ENCODE results near the gene PRR16. TPM values are rescaled to one million over a fixed set of nuclear protein-coding genes. Genes with fewer than 3 reads are reported as not detected.

Gene PRR16
- total RNA-seq, 4 donors from 2014 or later: 8.3 to 12.1 (median 10.5) TPM

DNA sequence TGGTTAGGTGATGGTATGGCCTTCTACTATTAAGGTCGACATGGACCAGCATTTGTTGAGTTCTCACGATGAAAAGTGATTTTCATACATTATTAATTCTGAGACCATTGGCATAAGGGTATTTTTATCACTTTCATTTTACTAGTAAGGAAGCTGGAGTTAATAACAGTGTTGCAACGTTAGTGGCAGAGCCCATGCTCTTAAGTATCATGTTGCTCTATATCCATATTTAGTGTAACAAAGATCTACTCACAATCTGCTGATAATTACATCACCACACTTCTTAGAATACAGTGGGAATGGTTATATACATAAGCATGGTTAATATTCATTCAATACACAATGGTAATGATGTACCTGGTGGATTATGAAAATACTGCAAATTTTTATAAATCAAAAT, 81.9 kb downstream of the PRR16 start:
- TF ChIP-seq, protein P1, sequence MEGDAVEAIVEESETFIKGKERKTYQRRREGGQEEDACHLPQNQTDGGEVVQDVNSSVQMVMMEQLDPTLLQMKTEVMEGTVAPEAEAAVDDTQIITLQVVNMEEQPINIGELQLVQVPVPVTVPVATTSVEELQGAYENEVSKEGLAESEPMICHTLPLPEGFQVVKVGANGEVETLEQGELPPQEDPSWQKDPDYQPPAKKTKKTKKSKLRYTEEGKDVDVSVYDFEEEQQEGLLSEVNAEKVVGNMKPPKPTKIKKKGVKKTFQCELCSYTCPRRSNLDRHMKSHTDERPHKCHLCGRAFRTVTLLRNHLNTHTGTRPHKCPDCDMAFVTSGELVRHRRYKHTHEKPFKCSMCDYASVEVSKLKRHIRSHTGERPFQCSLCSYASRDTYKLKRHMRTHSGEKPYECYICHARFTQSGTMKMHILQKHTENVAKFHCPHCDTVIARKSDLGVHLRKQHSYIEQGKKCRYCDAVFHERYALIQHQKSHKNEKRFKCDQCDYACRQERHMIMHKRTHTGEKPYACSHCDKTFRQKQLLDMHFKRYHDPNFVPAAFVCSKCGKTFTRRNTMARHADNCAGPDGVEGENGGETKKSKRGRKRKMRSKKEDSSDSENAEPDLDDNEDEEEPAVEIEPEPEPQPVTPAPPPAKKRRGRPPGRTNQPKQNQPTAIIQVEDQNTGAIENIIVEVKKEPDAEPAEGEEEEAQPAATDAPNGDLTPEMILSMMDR (IDR thresholded peaks at IDR 0.05; ENCODE audit: low read depth): no peak

DNA sequence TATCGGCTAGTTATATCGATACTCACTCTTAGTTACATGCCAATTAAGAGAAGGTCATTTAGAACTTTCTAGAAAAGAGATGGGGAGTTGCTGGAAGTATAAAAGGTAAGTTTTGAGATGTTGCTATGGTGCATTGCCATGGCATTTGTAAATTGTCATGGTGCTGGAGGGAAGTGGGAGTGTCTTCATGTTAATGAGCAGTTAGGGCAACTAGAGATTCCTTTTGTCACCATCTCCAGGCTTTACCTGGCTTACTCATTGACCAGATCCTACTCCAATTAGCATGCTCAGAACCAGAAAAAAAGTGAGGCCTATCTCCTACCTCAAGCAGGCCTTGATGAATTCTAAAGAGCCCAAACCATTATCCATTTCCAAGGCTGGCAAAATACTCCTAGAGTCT, 82.8 kb downstream of the PRR16 start:
- TF ChIP-seq, protein P1 (IDR thresholded peaks at IDR 0.05; ENCODE audit: low read depth): no peak

DNA sequence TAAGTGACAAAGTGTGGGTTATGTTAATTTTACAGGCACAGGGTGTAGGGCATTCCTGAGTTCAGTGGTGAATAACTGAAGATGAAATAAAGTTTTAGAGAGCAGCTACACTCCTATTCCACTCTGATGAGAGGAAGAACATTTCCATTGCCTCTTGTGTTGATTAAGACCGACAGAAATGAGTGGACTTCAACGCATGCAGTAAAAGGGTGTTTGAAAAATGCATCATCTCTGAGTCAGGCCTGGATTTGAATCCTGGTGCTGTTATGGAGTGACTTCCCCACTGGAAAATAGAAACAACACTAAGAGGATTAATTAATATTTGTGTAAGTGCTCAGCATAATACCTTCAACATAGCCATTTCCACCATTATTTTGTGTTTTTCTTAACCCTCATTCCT, 86.3 kb downstream of the PRR16 start:
- TF ChIP-seq, protein P1 (IDR thresholded peaks at IDR 0.05; ENCODE audit: low read depth): no peak

DNA sequence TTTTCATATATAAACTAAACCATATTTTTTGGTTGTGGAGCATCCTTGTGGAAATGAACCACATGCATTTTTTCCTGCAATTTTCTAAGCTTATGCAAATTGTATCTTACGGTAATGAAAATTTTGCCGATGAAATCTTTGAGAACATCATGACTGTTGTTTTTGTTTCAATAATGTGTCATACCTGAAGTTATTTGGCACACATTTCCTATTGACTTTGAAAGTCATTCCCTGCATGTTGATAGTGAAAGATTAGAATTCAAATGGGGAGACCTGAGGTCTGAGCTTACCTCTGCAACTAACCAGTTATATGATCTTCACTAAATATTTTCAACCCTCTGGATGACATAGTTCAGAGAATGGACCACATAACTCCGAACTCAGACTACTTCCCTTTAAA, 88.5 kb downstream of the PRR16 start:
- TF ChIP-seq, protein P1 (IDR thresholded peaks at IDR 0.05; ENCODE audit: low read depth): no peak

DNA sequence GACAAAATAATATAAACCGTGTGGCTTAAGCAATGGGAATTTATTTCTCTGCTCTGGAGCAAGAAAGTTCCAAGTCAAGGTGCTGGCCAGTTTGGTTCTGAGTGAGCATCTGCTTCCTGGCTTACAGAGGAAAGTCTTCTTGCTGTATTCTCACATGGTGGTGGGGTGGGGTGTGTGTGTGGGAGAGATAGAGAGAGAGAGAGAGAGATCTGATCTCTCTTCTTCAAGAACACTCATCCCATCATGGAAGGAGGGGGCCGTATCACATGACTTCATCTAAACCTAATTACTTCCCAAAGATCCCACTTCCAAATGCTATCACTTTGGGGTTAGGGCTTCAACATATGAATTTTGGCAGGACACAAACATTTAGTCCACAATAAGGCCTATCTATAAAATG, 91.2 kb downstream of the PRR16 start:
- TF ChIP-seq, protein P1 (IDR thresholded peaks at IDR 0.05; ENCODE audit: low read depth): no peak

DNA sequence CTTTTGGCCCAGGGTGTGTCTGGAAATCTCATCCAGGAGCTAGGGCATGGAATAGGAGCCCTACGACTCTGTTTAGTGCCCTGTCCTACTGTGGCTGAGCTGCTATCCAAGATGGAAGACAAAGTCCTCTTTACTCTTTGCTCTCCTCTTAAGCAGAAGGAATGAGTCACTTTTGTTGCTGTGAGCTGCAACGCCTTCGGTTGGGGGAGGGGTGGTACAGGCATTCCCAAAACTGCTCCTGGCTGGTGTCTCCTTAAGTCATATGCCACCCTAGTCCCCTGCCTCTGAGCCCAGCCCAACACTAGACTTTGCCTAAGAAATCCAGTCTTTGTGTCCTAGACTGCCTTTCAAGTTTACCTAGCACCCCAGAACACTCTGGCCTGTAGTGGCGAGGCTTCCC, 99.9 kb downstream of the PRR16 start:
- TF ChIP-seq, protein P1 (IDR thresholded peaks at IDR 0.05; ENCODE audit: low read depth): no peak

DNA sequence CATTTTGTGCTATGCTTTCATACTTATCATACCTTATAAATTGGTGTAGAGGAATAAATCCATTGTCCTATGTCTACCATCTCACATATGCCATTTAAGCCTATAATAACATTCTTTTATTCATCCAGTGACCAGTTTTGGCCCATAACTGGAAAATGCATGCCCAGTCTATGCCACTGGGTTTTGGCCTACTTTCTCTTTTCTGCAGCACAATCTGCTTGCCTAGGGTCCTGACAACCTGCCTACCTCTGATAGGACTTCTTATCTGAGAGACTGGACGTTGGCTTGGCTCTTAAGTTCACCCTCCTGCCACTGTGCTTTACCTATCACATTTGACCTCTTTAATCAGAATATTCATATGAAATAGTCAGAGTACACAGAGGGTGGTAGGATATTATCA, 103.0 kb downstream of the PRR16 start:
- TF ChIP-seq, protein P1 (IDR thresholded peaks at IDR 0.05; ENCODE audit: low read depth): no peak

Measured in subcutaneous adipose tissue (tissue), 4 donors.